ENCODE results near the gene IGSF23. TPM values are rescaled to one million over a fixed set of nuclear protein-coding genes. Genes with fewer than 3 reads are reported as not detected.

IGSF23 gene
- total and polyA plus RNA-seq, 2 of the 4 experiments (the other 2 are of a cell fraction), result 0.27 TPM; not detected in 1

- peak; percentile 24 for ATAC-seq (ENCODE audit: low read depth)
- H2BK120ac ChIP-seq (ENCODE audit: low read depth, low read length), result peak overlapping the region; percentile 69; the same call in 1 of the 2 replicates
- TF ChIP-seq RCOR1 (IDR thresholded peaks at IDR 0.05; ENCODE audit: insufficient replicate concordance, low read length), result no peak
- TF ChIP-seq CEBPB (IDR thresholded peaks at IDR 0.05; ENCODE audit: low read depth, low read length), result no peak
- TF ChIP-seq, protein P1, sequence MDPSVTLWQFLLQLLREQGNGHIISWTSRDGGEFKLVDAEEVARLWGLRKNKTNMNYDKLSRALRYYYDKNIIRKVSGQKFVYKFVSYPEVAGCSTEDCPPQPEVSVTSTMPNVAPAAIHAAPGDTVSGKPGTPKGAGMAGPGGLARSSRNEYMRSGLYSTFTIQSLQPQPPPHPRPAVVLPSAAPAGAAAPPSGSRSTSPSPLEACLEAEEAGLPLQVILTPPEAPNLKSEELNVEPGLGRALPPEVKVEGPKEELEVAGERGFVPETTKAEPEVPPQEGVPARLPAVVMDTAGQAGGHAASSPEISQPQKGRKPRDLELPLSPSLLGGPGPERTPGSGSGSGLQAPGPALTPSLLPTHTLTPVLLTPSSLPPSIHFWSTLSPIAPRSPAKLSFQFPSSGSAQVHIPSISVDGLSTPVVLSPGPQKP (IDR thresholded peaks at IDR 0.05; ENCODE audit: borderline replicate concordance, low read depth, low read length), result no peak
- TF ChIP-seq BHLHE40 (IDR thresholded peaks at IDR 0.05; ENCODE audit: low read depth, low read length), result no peak
- no peak for TF ChIP-seq MAFK (IDR thresholded peaks at IDR 0.05; ENCODE audit: low read depth, low read length)
- TF ChIP-seq SMC3 (IDR thresholded peaks at IDR 0.05; ENCODE audit: low read depth, low read length), result no peak
- no peak for TF ChIP-seq RFX5 (IDR thresholded peaks at IDR 0.05; ENCODE audit: low read depth, low read length)
- TF ChIP-seq CHD1 (IDR thresholded peaks at IDR 0.05; ENCODE audit: low read depth, low read length), result no peak
- TF ChIP-seq CTCF (conservative IDR thresholded peaks at IDR 0.05; ENCODE audit: low read depth, low read length), result no peak
- no peak for TF ChIP-seq NFE2L2 (IDR thresholded peaks at IDR 0.05; ENCODE audit: low read depth, low read length)
- TF ChIP-seq RAD21 (IDR thresholded peaks at IDR 0.05; ENCODE audit: low read length), result no peak
- TF ChIP-seq, protein P2, sequence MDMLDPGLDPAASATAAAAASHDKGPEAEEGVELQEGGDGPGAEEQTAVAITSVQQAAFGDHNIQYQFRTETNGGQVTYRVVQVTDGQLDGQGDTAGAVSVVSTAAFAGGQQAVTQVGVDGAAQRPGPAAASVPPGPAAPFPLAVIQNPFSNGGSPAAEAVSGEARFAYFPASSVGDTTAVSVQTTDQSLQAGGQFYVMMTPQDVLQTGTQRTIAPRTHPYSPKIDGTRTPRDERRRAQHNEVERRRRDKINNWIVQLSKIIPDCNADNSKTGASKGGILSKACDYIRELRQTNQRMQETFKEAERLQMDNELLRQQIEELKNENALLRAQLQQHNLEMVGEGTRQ (IDR thresholded peaks at IDR 0.05; ENCODE audit: low read depth, low read length), result no peak
- TF ChIP-seq FOS (IDR thresholded peaks at IDR 0.05; ENCODE audit: low read depth, low read length), result no peak
- TF ChIP-seq POLR2A (IDR thresholded peaks at IDR 0.05; ENCODE audit: low read depth, low read length), result no peak
- TF ChIP-seq MXI1 (IDR thresholded peaks at IDR 0.05; ENCODE audit: borderline replicate concordance, low read depth, low read length), result no peak
These were observed 31.1 kb downstream of the IGSF23 start for GRCh38 chr19:44644402-44645016.

More at GRCh38 chr19:44644402-44645016, 31.1 kb downstream of the IGSF23 start:
- Histone ChIP-seq H3K18ac (ENCODE audit: low read depth, low read length) (peak overlapping the region; percentile 71), H3K9me1 (ENCODE audit: insufficient read depth, low read length) (peaks cover 29% of the 10 kb centered on the region), H3K79me1 (ENCODE audit: low read depth in 1 of 2, low read length in 2 of 2) (peaks cover 33 to 59% of the 10 kb centered on the region in 2 experiments), H4K20me1 (ENCODE audit: insufficient read depth, low read length) (peaks cover 44% of the 10 kb centered on the region), H4K8ac (ENCODE audit: low read depth in 2 of 2, low read length in 2 of 2) (peak overlapping the region; percentile 68 to 92), H4K5ac (ENCODE audit: low read depth, low read length) (peak overlapping the region; percentile 35), H2BK15ac (ENCODE audit: low read depth, low read length) (peak overlapping the region; percentile 7; the same call in 2 of the 3 replicates), H3K36me3 (ENCODE audit: control insufficient read depth, insufficient read depth, low read length) (peaks cover 24% of the 10 kb centered on the region), H3K9me3 (ENCODE audit: control insufficient read depth, insufficient read depth, low read length) (no peaks in the 10 kb centered on the region), H3K27ac (ENCODE audit: insufficient read depth, low read length) (peak overlapping the region; percentile 91), H3K4ac (ENCODE audit: low read depth, low read length) (peak overlapping the region; percentile 74), H3K4me1 (ENCODE audit: control insufficient read depth, insufficient read depth, low read length) (peaks cover 16% of the 10 kb centered on the region), H2BK20ac (ENCODE audit: low read depth, low read length) (peak overlapping the region; percentile 3; the same call in 1 of the 2 replicates), H2BK5ac (ENCODE audit: low read depth, low read length, poor library complexity, severe bottlenecking) (peak overlapping the region; percentile 74), H4K91ac (ENCODE audit: insufficient read depth, low read depth, low read length) (peak overlapping the region; percentile 37), H2AK5ac (ENCODE audit: low read depth, low read length) (peak overlapping the region; percentile 75), H3K4me2 (ENCODE audit: low read depth, low read length) (peak overlapping the region; percentile 91), H3K27me3 (ENCODE audit: control insufficient read depth, insufficient read depth, low read length) (no peaks in the 10 kb centered on the region), H3K23ac (ENCODE audit: low read depth, low read length) (peak overlapping the region; percentile 37; the same call in 1 of the 2 replicates), H2AFZ (replicated peaks; ENCODE audit: low read length, poor library complexity) (peak overlapping the region; percentile 94), H3K4me3 (ENCODE audit: insufficient read depth, low read depth, low read length) (peak overlapping the region; percentile 77), H3K56ac (ENCODE audit: extremely low read depth, insufficient read depth, low read length) (peak overlapping the region; percentile 72), H2AK9ac (replicated peaks; ENCODE audit: low read depth, low read length, poor library complexity) (peak overlapping the region; percentile 88), H3K9ac (ENCODE audit: low read depth, low read length) (peak overlapping the region; percentile 90), H3K14ac (replicated peaks; ENCODE audit: low read depth, low read length) (peak overlapping the region; percentile 88)
- intact Hi-C loops (cut with micrococcal nuclease) (loop anchor here (2.0 to 5.0 kb wide), 2 partner anchors 42 to 56 kb away; no protein-coding TSS in a partner anchor), in situ Hi-C loops (cut with MboI; ENCODE audit: low sequenced_read_pairs) (no loop called here), dilution Hi-C loops (cut with HindIII; ENCODE audit: low sequenced_read_pairs, unreplicated experiment) (no loop called here)
- DNase-seq, result peak; percentile 49
- POLR2A ChIA-PET (ENCODE audit: unreplicated experiment), result interaction anchor here (0.7 to 1.0 kb wide), 2 partner anchors 18 to 144 kb away, joined by 3 to 4 read pairs; no protein-coding TSS in a partner anchor
- no CpG with 5 or more reads among the region's 13 CpGs for WGBS, 2 experiments (ENCODE audit: extremely low coverage in 2 of 2, insufficient read length in 1 of 2)
- no TSS peak for BruUV-seq (replicated peaks)
- CTCF ChIA-PET, result interaction anchor here (1.7 kb wide), 1 partner anchor 74 kb away, joined by 6 read pairs; no protein-coding TSS in a partner anchor

Data from IMR-90 (cell line).